ENCODE results near the gene WNT7A. TPM values are rescaled to one million over a fixed set of nuclear protein-coding genes. Genes with fewer than 3 reads are reported as not detected.

Gene WNT7A
- total RNA-seq, 3 donors from 2014 or later, result not detected

DNA sequence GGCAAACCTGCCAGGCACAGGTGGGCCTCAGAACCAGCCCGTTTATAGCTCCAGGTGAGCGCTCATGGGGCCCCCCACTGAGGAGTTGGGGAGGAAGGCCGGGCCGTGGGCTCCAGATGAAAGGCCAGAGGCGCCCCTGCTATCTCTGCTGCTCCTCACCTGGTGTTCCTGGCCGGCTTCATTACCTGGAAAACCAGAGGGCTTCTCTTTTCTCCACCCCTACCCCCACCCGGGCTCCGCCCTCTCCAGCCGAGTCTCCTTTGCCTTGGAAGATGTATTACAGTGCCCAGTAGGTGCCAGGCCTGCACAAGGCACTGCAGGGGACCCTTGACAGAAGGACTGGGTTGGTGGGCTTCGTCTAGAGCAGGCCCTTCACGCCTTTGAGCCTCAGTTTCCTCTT is 111.4 kb downstream of the WNT7A start:
- DNase-seq (no peak), ATAC-seq (no peak)
- no peak overlapping the region for H3K4me3 ChIP-seq
- no peaks in the 10 kb centered on the region for H3K9me3 ChIP-seq
- H3K4me1 ChIP-seq (ENCODE audit: low read depth), result no peaks in the 10 kb centered on the region
- no peaks in the 10 kb centered on the region for H3K36me3 ChIP-seq (ENCODE audit: low read depth)
- TF ChIP-seq, protein P1, sequence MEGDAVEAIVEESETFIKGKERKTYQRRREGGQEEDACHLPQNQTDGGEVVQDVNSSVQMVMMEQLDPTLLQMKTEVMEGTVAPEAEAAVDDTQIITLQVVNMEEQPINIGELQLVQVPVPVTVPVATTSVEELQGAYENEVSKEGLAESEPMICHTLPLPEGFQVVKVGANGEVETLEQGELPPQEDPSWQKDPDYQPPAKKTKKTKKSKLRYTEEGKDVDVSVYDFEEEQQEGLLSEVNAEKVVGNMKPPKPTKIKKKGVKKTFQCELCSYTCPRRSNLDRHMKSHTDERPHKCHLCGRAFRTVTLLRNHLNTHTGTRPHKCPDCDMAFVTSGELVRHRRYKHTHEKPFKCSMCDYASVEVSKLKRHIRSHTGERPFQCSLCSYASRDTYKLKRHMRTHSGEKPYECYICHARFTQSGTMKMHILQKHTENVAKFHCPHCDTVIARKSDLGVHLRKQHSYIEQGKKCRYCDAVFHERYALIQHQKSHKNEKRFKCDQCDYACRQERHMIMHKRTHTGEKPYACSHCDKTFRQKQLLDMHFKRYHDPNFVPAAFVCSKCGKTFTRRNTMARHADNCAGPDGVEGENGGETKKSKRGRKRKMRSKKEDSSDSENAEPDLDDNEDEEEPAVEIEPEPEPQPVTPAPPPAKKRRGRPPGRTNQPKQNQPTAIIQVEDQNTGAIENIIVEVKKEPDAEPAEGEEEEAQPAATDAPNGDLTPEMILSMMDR (IDR thresholded peaks at IDR 0.05), result no peak
- intact Hi-C loops (cut with DNase I, micrococcal nuclease), result no loop called here

DNA sequence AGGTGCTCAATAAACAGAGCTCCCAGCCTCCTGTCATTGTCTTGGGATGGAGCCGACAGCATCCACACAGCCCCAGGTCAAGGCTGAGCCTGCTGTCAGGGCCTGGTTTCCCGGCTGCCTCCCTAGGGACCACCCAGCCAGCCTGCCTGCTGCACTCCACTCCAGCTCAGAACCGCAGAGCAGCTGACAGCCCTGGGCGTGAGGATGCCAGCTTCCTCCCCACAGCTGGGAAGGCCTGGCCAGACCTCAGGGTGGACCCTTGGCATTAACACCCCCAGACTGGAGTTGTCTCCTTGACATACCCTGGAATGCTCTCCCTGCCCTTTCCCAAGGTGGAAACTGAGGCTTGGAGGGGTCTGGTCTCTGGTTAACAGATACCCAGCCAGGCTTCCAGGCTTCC is 112.0 kb downstream of the WNT7A start:
- DNase-seq, result no peak
- H3K4me1 ChIP-seq (ENCODE audit: low read depth), result no peaks in the 10 kb centered on the region
- no peaks in the 10 kb centered on the region for H3K9me3 ChIP-seq
- TF ChIP-seq, protein P1 (IDR thresholded peaks at IDR 0.05), result no peak
- H3K4me3 ChIP-seq, result no peak overlapping the region
- intact Hi-C loops (cut with DNase I, micrococcal nuclease), result no loop called here
- ATAC-seq, result no peak
- H3K36me3 ChIP-seq (ENCODE audit: low read depth), result no peaks in the 10 kb centered on the region

DNA sequence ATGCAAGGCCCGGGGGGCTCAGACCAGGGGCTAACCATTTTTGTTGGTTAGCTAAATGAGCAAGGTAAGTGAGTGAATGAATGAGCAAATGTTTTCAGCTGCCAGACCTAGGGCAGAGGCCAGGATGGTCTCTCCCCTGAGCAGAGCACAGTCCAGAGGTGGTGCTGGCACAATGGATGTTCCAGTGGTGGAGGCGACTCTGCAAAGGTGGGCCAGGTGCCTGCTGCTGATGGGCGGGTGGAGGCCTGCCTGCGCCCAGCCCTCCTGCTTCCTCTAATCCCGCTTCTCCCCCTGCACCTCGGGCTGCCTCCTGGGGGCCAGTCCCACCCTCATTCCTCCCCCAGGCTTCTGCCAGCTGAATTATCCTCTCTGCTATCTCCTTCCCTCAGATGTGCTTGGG is 112.8 kb downstream of the WNT7A start:
- intact Hi-C loops (cut with DNase I, micrococcal nuclease), result no loop called here
- Histone ChIP-seq H3K36me3 (ENCODE audit: low read depth) (no peaks in the 10 kb centered on the region), H3K9me3 (no peaks in the 10 kb centered on the region), H3K4me3 (no peak overlapping the region), H3K4me1 (ENCODE audit: low read depth) (no peaks in the 10 kb centered on the region)
- DNase-seq (no peak), ATAC-seq (no peak)
- TF ChIP-seq, protein P1 (IDR thresholded peaks at IDR 0.05), result no peak

Other genes starting within 250 kb of the WNT7A start
- 10 to 100 TPM; 15.1 to 32.6 (median 15.2) TPM for gene CHCHD4, start 244.8 kb upstream of the WNT7A start, total RNA-seq
- gene TMEM43, start 245.0 kb upstream of the WNT7A start, total RNA-seq, result 10 to 100 TPM; 23.1 to 50.4 (median 31.3) TPM